Measurements from ENCODE around the gene PSMA8.
A peak's percentile ranks its signal among the peaks of the same experiment; 100 is the strongest.
"Not testable (repeated sequence)": the region's sequence is repeated elsewhere in the genome, so short reads cannot be mapped to it uniquely, and the experiment has no call there.

PSMA8 gene

GRCh38 chr18:26133652-26134051 lies at the start of gene PSMA8:
Gene PSMA8, plus strand, starts transcription at chr18:26133869. Its CDS starts 97 bp downstream, at chr18:26133966.
- no peak for FAIRE-seq

- FAIRE-seq = no peak
These were observed 48.6 kb upstream of the PSMA8 start for GRCh38 chr18:26085056-26085455.

- FAIRE-seq = no peak
These were observed 46.7 kb upstream of the PSMA8 start for GRCh38 chr18:26086959-26087358.

GRCh38 chr18:26088487-26088886 lies 45.2 kb upstream of the PSMA8 start:
- no peak for FAIRE-seq

- no peak for FAIRE-seq
These were observed 44.2 kb upstream of the PSMA8 start for GRCh38 chr18:26089293-26090129.

- peak; percentile 80 for FAIRE-seq
These were observed 43.3 kb upstream of the PSMA8 start, which contains the start of gene SS18 for GRCh38 chr18:26090130-26091046. Gene SS18, minus strand, starts transcription at chr18:26090613. Its CDS starts 44 bp downstream, at chr18:26090569.

- no peak for FAIRE-seq
These were observed 42.5 kb upstream of the PSMA8 start for GRCh38 chr18:26091047-26091630.

GRCh38 chr18:26096852-26097251 lies 36.8 kb upstream of the PSMA8 start:
- FAIRE-seq = no peak

- no peak for FAIRE-seq
These were observed 36.1 kb upstream of the PSMA8 start for GRCh38 chr18:26097563-26097962.

GRCh38 chr18:26103579-26103978 lies 30.1 kb upstream of the PSMA8 start:
- FAIRE-seq = no peak

GRCh38 chr18:26104035-26104434 lies 29.6 kb upstream of the PSMA8 start:
- no peak for FAIRE-seq

GRCh38 chr18:26119246-26119645 lies 14.4 kb upstream of the PSMA8 start:
- no peak for FAIRE-seq

GRCh38 chr18:26121476-26121875 lies 12.2 kb upstream of the PSMA8 start:
- FAIRE-seq = no peak

- FAIRE-seq = not testable (repeated sequence)
These were observed 11.7 kb upstream of the PSMA8 start for GRCh38 chr18:26121994-26122393.

GRCh38 chr18:26127786-26128185 lies 5.9 kb upstream of the PSMA8 start:
- FAIRE-seq = no peak

GRCh38 chr18:26128192-26128591 lies 5.5 kb upstream of the PSMA8 start:
- not testable (repeated sequence) for FAIRE-seq

- no peak for FAIRE-seq
These were observed 438 bp downstream of the PSMA8 start for GRCh38 chr18:26134107-26134506.

GRCh38 chr18:26135548-26135947 lies 1.9 kb downstream of the PSMA8 start:
- FAIRE-seq = no peak

- no peak for FAIRE-seq
These were observed 23.7 kb downstream of the PSMA8 start for GRCh38 chr18:26157326-26157725.

GRCh38 chr18:26159353-26159752 lies 25.7 kb downstream of the PSMA8 start:
- FAIRE-seq = peak; percentile 83

- FAIRE-seq = no peak
These were observed 30.9 kb downstream of the PSMA8 start for GRCh38 chr18:26164571-26164970.

GRCh38 chr18:26167592-26167991 lies 33.9 kb downstream of the PSMA8 start:
- not testable (repeated sequence) for FAIRE-seq

- no peak for FAIRE-seq
These were observed 41.8 kb downstream of the PSMA8 start for GRCh38 chr18:26175481-26175880.

All from A204.1 (cell line).